NT2/D1 (cell line): ENCODE measurements around the gene NPAS3.

ENCODE experiments used
- SUZ12 ChIP-seq: IDR thresholded peaks from 2 replicates; pipeline ENCODE4 v1.6.1; 2011; ENCODE audit not compliant: insufficient read length, insufficient read depth; ENCODE audit errors: extremely low read depth
- ZNF274 ChIP-seq: IDR thresholded peaks from 2 replicates; pipeline ENCODE4 v1.6.1; 2011; ENCODE audit warnings: mild to moderate bottlenecking, low read depth, low read length

DNA sequence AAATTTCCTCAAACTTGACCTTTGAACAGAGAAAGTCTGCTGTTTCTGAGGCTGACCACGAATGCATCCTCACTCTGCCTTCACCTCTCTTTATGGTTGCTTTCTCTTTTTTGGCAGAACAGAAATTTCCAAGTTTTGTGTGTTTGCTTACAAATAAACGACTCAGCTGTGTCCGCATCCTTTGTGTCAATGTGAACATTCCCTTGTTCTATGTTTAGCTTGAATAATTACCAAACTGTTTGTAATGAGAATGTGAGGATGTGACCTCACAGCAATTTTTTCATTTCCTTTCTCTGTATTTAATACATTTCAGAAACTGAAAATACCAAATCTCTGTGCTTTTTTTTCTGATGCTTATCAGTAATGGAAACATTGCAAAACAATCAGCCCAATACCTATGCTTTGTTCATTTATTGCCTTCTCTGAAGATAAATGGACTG lies 601.3 kb downstream of the NPAS3 start:
- TF ChIP-seq ZNF274 (no peak), SUZ12 (no peak)
